GM21515 (cell line): ENCODE results near the gene NEURL2.
"Not testable (repeated sequence)": the region's sequence is repeated elsewhere in the genome, so short reads cannot be mapped to it uniquely, and the experiment has no call there.

Source experiments
- ATAC-seq: cut with Tn5 transposase; IDR thresholded peaks from one replicate; pipeline ENCODE4 v1.9.1; 2021; ENCODE audit not compliant: unreplicated experiment

NEURL2 gene, protein sequence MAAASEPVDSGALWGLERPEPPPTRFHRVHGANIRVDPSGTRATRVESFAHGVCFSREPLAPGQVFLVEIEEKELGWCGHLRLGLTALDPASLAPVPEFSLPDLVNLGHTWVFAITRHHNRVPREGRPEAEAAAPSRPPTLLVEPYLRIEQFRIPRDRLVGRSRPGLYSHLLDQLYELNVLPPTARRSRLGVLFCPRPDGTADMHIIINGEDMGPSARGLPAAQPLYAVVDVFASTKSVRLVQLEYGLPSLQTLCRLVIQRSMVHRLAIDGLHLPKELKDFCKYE

DNA sequence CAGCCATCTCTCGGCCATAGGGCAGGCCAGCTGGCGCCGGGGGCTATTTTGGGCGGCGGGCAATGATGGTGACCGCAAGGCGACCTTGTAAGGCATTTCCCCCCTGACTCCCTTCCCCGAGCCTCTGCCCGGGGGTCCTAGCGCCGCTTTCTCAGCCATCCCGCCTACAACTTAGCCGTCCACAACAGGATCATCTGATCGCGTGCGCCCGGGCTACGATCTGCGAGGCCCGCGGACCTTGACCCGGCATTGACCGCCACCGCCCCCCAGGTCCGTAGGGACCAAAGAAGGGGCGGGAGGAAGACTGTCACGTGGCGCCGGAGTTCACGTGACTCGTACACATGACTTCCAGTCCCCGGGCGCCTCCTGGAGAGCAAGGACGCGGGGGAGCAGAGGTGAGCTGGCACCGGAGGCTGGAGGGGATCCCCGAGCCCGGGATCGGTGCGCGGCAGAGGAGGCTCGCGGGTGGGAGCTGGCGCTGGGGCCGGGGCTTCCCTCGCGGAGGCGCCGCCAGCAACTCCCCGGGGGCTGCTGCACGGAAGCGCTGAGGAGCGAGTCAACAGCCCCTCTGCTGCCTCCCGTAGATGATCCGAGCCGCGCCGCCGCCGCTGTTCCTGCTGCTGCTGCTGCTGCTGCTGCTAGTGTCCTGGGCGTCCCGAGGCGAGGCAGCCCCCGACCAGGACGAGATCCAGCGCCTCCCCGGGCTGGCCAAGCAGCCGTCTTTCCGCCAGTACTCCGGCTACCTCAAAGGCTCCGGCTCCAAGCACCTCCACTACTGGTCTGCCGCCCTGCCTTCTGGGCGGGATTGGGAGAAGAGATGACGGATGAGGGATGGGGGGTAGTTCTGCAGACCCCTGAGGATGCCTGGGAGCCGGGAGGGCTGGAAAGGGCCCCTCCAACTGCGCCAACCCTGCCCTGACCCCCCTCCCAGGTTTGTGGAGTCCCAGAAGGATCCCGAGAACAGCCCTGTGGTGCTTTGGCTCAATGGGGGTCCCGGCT is at the start of gene NEURL2, which contains the start of gene CTSA:
Gene NEURL2, minus strand, starts transcription at position 224 of the 999 bp plus-strand sequence. Its CDS starts 217 bp downstream, at position 7.
Gene CTSA, plus strand, starts transcription at position 351 of the 999 bp plus-strand sequence. Its CDS starts 234 bp downstream, at position 585.
- peak; percentile 60 for ATAC-seq

DNA sequence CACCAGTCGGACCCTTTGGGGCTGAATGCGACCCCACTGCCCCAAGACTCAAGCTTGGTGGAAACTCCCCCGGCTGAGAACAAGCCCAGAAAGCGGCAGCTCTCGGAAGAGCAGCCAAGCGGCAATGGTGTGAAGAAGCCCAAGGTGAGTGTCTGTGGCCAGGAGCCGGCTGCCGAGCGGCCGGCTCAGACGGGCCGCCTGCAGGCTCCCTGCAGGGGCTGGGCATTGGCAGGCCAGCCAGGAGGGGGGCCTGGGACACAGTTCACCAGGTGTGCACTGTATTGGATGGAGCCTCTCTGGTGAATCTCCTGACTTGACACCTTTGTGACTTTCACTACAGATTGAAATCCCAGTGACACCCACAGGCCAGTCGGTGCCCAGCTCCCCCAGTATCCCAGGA is 49.5 kb upstream of the NEURL2 start:
- no peak for ATAC-seq

DNA sequence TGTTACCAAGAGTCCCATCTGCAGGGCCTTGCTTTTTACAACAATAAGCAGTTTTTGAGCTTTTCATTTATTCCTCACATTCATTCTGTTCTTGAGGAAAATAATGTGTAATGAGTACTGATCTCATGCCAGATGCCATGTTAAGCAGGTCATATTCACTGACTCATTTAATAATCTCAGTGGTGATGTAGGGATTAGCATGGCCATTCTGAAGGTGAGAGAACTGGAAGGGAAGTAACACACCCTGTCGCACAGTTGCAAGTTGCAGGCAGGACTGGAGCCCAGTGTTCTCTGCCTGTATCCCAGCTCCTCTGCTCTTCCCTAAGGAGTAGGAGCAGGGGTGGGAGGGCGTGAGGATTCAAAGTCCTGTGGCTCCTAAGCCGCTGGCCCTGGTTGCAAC is 49.0 kb upstream of the NEURL2 start:
- no peak for ATAC-seq

DNA sequence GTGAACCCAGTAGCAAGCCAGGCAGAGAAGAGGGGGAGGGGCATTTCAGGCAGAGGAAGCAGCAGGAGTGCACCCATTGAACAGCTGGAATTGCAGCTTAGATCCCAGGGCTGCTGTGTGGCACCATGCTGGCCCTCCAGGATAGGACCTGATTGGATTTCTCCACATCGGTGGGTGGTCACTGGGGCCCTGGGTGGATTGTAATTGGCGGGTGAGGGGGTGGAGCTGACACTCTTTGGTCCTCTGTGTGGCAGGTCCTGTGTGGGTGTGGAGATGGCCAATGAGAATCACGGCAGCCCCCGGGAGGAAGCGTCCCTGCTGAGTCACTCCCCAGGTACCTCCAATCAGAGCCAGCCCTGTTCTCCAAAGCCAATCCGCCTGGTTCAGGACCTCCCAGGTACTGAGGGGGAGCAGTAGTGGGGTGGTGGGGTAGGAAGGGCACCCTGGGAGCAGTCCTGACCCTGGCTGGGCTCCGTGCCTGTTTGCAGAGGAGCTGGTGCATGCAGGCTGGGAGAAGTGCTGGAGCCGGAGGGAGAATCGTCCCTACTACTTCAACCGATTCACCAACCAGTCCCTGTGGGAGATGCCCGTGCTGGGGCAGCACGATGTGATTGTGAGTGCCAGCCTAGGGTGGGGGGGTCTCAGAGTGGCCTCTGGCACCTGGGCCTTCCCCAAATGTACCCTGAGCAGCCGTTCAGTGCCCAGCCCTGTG is 47.9 kb upstream of the NEURL2 start:
- ATAC-seq: no peak

DNA sequence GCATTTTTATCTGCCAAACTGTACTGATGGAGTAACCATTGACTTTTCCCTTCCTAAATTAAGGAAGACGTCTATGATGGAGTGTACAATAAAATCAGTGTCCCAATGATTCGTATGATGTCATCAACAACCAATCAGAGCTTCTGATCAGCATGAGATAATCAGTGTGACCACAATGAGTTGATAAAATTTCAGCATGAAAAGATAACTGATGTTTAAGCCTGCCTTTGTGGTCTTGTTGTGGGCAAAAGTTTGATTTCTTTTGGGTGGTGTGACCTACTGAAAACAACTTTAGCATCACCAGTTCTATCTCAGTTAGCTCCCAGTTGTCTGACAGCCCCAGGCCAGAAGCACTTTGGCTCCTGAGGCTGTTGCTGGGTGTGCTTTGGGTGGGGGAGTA is 46.8 kb upstream of the NEURL2 start:
- ATAC-seq: no peak

DNA sequence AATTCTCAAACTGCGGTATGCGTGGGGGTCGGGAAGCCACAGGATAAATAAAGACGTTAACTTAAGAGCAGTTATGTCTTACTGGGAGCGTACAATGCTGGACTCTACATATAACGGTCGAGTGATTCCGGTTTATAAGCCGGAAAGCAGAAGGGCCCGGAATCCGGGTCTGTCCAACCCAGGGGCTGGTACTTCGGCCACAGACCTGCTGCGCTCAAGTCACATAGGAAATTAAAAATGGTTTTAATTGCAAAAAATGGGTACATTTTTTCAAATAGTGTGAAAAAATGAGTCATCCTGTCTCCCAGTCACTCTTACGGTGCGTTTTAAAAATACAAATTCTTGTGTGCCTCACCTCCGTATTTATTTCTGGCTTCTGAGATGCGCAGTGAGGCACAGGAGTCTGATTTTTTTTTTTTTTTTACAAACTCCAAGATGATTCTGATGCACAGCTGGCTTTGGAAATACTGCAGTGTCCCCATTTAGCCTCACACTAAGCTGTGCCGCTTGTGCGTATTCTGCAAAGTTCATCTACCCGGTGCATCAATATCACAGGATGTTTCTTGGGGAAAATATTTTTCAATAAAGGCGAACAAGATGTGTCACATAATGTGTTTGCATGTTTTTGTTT is 44.5 kb upstream of the NEURL2 start:
- ATAC-seq: peak; percentile 23

DNA sequence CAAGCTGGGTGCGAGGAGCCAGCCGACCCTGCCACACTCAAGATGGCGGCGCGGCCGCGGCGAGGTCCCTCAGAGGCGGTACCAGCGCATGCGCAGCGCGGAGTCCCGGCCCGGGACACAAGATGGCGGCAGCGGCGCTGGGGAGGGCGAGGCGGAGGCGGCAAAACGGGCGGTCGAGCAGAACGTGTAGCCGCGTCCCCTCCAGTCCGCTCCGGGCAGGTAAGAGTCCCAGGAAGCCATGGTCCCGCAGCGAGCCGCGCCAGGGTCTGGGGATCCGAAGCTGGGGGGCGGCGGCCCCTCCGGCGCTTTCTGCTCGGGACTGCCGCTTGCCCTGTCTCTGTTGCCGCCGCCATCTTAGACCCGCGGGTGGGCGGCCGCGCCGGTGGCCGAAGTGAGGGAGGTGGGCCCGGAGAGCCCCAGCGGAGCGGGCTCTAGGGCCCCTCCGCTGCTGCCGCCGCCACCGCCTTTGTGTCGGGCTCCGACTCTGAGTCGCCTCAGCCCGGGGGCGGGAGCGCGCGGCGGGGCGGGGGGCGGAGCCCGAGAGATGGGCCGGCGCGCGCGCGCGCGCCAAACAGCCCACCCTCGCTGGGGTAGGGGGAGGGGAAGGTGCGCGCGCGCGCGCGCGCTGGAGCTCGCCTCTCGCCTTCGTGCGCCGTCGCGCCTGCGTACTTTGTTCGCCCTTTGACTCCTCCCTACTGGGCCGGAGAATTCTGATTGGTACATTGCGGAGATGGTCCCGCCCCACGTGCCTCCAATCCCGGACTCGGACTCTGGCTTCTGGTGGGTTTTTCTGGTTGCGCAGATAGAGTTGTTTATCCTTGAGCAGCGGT is 43.8 kb upstream of the NEURL2 start, which contains the start of gene PCIF1:
Gene PCIF1, plus strand, starts transcription at position 98 of the 830 bp plus-strand sequence. CDS start 4,317 bp downstream, outside the sequence.
- peak; percentile 67 for ATAC-seq

DNA sequence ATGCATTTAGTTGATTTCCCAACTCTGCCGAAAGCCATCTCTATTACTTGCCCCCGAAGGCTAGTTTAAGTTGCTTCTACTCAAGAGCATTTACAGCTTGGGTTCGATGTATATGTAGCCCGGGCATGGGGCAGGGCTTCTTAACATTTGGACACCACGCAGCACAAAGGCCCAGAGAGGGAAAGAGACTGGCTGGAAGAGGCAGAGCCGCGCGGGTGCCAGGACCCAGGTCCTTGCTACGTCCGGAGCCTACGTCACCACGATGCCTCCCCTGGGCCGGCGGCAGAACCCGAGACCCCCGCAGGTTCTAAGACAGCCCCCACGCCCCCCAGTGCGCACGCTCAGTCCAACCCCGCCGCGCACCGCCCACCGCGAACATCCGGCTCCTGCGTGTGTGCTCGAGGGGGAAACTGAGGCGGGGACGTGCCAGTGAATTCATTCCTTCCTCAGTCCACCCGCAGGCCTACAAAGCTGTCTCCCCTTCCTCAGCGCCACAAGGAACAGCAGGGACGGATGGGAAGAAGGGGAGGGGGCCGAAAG is 43.1 kb upstream of the NEURL2 start:
- peak; percentile 13 for ATAC-seq

DNA sequence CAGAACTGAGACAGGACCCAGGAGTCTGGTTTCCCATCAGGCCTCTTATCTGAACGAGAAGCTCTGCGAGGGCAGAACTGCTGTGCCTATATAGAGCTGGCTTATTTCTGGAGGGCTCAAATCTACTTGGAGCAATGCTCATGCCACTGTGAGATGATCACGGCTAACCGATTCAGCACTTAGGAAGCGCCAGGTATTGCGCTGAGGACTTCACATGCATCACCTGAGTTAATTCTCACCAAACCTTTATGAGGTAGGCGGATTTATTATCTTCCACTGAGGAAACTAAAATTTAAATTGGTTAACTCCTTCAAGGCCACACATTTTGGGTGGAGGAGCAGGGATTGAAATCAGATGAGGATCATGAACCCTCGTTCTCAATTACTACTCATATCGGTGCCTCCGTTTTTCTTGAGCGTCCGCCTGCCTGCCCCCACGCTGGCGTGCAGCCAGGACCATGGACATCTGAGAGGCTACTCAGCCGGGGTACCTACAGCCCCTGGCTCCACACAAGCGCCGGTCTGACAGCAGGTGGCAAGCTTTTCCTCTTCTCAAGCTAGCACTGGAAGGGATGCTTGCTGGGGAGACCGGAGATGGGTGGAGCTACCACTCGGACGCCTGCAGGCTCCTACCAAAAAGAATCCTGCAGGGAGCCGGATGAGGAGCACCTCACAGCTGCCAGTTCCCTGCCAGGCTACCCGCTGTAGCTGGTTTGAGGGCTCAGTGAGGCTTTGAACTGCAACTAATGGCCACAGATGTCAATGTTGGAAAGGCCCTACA is 42.4 kb upstream of the NEURL2 start:
- ATAC-seq: no peak

DNA sequence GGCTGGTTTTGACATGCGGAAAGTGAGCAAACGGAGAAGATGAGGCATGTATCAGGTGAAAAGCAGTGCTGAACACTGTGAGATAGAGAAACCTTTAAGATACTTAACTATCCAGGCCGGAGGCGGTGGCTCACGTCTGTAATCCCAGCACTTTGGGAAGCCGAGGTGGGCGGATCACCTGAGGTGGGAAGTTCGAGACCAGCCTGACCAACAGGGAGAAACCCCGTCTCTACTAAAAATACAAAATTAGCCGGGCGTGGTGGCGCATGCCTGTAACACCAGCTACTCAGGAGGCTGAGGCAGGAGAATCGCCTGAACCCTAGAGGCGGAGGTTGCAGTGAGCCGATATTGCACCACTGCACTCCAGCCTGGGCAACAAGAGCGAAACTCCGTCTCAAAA is 40.7 kb upstream of the NEURL2 start:
- ATAC-seq: not testable (repeated sequence)

DNA sequence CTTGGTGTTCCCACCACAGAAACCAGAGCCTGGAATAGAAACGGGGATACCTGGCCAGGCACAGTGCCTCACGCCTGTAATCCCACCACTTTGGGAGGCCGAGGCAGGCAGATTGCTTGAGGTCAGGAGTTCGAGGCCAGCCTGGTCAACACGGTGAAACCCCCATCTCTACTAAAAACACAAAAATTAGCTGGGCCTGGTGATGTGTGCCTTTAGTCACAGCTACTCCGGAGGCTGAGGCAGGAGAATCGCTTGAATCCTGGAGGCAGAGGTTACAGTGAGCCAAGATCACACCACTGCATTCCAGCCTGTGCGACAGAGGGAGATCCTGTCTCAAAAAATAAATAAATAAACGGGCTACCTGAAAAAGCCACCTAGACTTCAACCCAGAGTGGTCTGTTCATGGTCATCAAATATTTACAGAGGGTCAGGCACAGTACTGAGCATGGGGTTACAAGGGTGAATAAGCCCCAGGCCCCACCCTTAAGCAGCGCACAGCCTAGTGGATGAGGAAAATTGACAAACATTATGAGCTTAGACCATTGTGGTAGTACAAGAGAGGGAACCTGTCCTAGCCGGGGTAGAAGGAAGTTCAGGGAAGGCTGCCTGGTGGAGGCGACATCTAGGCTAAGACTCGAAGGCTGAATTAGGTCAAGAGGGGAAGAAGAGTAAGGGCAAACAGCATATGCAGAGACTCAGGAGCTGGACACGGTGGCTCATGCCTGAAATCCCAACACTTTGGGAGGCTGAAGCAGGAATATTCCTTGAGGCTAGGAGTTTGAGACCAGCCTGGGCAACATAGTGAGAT is 36.3 kb upstream of the NEURL2 start:
- ATAC-seq: no peak

DNA sequence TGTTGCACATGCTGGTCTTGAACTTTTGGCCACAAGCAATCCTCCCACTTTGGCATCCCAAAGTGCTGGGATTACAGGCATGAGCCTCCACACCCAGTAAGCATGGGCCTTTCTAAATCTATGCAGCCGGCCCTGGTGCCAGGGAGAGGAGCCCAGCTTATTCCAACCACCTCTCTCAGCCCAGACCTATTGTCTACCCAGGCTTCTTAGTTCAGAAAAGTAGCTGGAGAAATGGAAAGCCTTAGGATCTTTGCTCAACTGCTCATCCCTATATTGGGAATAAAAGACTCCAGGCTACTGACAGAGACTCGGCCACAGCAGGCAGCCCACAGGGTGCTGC is 35.7 kb upstream of the NEURL2 start:
- no peak for ATAC-seq

DNA sequence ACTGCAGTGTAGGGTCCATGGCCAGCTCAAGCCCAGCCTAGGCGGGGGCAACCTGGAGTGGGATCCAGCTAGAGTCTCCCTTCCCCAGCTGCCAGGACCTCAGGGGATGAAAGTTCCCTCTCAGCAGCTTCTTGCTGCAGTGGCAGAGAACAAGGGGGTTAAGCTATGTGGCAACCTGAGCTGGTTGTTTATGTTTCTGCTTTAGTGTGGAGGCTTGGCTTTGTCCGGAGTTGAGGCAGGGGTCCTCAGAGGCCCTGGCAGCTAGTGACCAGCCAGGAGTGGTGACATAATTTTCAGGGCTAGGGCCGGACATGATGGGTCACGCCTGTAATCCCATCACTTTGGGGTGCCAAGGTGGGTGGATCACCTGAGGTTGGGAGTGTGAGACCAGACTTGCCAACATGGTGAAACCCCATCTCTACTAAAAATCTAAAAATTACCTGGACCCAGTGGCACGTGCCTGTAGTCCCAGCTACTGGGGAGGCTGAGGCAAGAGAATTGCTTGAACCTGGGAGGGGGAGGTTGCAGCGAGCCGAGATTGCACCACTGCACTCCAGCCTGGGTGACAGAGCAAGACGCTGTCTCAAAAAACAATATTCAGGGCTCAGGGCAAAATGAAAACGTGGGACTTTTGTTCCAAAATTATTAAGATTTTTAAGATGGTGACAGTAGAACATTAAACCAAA is 35.0 kb upstream of the NEURL2 start:
- no peak for ATAC-seq

DNA sequence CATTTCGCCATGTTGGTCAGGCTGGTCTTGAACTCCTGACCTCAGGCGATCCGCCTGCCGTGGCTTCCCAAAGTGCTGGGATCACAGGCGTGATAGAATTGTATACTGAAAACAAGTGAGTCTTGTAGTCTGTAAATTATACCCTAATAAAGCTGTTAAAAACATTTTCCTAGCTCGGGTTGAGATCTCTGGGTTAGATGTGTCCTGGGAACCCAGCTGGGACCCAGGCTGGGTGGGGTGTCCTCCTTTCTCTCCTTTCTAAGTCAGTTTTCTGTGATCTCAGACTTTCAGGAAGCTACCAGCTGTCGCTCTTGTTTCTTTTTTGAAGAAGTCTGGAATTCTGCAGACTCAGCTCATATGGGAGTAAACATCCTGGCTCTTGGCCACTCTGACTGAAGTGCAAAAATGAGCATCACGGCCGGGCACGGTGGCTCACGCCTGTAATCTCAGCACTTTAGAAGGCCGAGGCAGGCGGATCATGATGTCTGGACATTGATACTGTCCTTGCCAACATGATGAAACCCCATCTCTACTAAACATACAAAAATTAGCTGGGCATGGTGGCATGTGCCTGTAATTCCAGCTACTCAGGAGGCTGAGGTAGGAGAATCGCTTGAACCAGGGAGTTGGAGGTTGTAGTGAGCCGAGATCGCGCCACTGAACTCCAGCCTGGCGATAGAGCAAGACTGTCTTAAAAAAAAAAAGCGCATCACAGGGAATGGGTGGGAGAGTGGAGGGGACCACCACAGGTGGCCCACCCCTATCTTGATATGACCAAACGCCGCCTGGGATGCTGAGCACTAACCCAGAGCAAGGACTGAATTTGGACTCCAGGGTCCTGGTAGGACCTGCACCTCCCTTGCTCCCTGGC is 33.6 kb upstream of the NEURL2 start:
- no peak for ATAC-seq

DNA sequence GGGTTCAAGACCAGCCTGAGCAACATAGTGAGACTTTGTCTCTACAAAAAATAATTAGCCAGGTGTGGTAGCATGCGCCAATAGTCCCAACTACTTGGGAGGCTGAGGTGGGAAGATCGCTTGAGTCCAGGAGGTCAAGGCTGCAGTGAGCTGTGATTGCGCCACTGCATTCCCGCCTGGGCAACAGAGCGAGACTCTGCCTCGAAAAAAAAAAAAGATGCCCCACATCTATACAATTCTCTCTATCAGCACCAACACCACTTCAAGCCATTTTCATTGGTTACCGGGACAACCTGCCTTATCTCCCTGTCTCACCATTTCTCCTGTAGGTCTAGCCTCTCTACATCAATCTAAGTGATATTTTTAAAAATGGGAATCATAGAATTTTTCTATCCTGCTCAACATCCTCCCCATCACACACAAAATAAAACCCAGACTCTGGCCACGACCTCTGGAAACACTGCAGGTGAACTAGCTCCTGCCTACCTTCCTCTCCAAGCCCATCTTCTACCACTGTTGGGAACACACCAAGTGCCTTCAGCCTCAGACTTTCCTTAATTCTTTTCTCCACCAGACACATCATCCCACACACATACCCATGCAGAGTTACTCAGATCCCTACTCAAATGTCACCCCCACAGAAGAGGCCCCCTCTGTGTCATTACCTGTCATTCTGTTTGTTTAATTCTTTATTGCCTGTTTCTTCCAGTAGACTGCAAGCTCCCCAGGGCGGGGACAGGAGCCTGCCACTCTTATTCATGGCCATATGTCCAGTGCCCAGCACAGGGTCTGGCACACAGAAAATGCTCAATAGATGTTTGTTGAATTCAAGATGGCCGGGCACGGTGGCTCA is 30.6 kb upstream of the NEURL2 start:
- no peak for ATAC-seq
